Astrocyte (in vitro differentiated cells and primary cell): ENCODE measurements around the gene LRRC45. TPM values are rescaled to one million over a fixed set of nuclear protein-coding genes. Genes with fewer than 3 reads are reported as not detected.
A peak's percentile ranks its signal among the peaks of the same experiment; 100 is the strongest.

Source experiments
- DNase-seq: peaks from one replicate; pipeline ENCODE4 v3.0.0-alpha.2; 2010; ENCODE audit warnings: low read depth
- FAIRE-seq: peaks from 2 replicates; lab custom pipeline; 2011; peaks lifted over from hg19 to GRCh38; lab: Jason Lieb, UNC
- H2AFZ ChIP-seq: 2 replicates; pipeline ENCODE4 v1.6.0; 2012; ENCODE audit warnings: low read depth, low read length, inconsistent platforms
- H3K27ac ChIP-seq: 2 replicates; pipeline ENCODE4 v1.5.1; 2011; ENCODE audit warnings: low read depth, low read length, inconsistent platforms
- H3K27me3 ChIP-seq: 2 replicates; pipeline ENCODE4 v1.6.0; 2011; ENCODE audit warnings: low read length, inconsistent platforms; ENCODE audit not compliant: insufficient read depth
- H3K36me3 ChIP-seq: 2 replicates; pipeline ENCODE4 v1.5.1; 2011; ENCODE audit warnings: low read length, inconsistent platforms; ENCODE audit not compliant: insufficient read depth
- H3K4me1 ChIP-seq: 2 replicates; pipeline ENCODE4 v1.5.1; 2011; ENCODE audit warnings: low read length, inconsistent platforms; ENCODE audit not compliant: insufficient read depth
- H3K4me2 ChIP-seq: 2 replicates; pipeline ENCODE4 v1.6.0; 2012; ENCODE audit warnings: low read length, inconsistent platforms
- H3K4me3 ChIP-seq: 2 replicates; pipeline ENCODE4 v1.5.1; 2011; ENCODE audit warnings: low read depth, mild to moderate bottlenecking, low read length, inconsistent platforms; ENCODE audit not compliant: insufficient read depth
- H3K79me2 ChIP-seq: 2 replicates; pipeline ENCODE4 v1.6.0; 2012; ENCODE audit warnings: mild to moderate bottlenecking, low read length, inconsistent platforms; ENCODE audit not compliant: insufficient read depth
- H3K9ac ChIP-seq: 2 replicates; pipeline ENCODE4 v1.6.0; 2012; ENCODE audit warnings: mild to moderate bottlenecking, low read length, inconsistent platforms
- H3K9me3 ChIP-seq: 2 replicates; pipeline ENCODE4 v1.5.1; 2012; ENCODE audit warnings: low read depth, mild to moderate bottlenecking, low read length, inconsistent platforms; ENCODE audit not compliant: insufficient read depth
- H4K20me1 ChIP-seq: 2 replicates; pipeline ENCODE4 v1.6.0; 2012; ENCODE audit warnings: low read length, inconsistent platforms; ENCODE audit not compliant: insufficient read depth
- H3K27ac Mint-ChIP-seq: one replicate; pipeline ENCODE4 v1.8.0; 2021; ENCODE audit warnings: mild to moderate bottlenecking, mixed read lengths; ENCODE audit not compliant: unreplicated experiment
- H3K27me3 Mint-ChIP-seq: one replicate; pipeline ENCODE4 v1.8.0; 2021; ENCODE audit warnings: low read depth, mixed read lengths; ENCODE audit not compliant: unreplicated experiment
- H3K36me3 Mint-ChIP-seq: one replicate; pipeline ENCODE4 v1.8.0; 2021; ENCODE audit warnings: low read depth, mixed read lengths; ENCODE audit not compliant: unreplicated experiment
- H3K4me1 Mint-ChIP-seq: one replicate; pipeline ENCODE4 v1.8.0; 2021; ENCODE audit warnings: low read depth, mixed read lengths; ENCODE audit not compliant: unreplicated experiment
- H3K4me3 Mint-ChIP-seq: one replicate; pipeline ENCODE4 v1.8.0; 2021; ENCODE audit warnings: mild to moderate bottlenecking, moderate library complexity, mixed read lengths; ENCODE audit not compliant: unreplicated experiment
- H3K9me3 Mint-ChIP-seq: one replicate; pipeline ENCODE4 v1.8.0; 2021; ENCODE audit warnings: mild to moderate bottlenecking, mixed read lengths; ENCODE audit not compliant: unreplicated experiment
- CTCF ChIP-seq: IDR thresholded peaks from 2 replicates; pipeline ENCODE4 v1.5.1; 2011; ENCODE audit warnings: low read depth, mild to moderate bottlenecking, inconsistent platforms, low read length, moderate library complexity; ENCODE audit not compliant: insufficient read depth
- EZH2 ChIP-seq: IDR thresholded peaks from 2 replicates; pipeline ENCODE4 v1.6.1; 2012; ENCODE audit warnings: mild to moderate bottlenecking, low read length, inconsistent platforms; ENCODE audit not compliant: insufficient read depth
- total RNA-seq: library from RNA; stranded (reverse); gene quantifications from 2 replicates; pipeline ENCODE4 v1.2.1, GENCODE V29; 2021

LRRC45 gene
- total RNA-seq, 1 donor from 2014 or later, result 6.6 TPM

DNA sequence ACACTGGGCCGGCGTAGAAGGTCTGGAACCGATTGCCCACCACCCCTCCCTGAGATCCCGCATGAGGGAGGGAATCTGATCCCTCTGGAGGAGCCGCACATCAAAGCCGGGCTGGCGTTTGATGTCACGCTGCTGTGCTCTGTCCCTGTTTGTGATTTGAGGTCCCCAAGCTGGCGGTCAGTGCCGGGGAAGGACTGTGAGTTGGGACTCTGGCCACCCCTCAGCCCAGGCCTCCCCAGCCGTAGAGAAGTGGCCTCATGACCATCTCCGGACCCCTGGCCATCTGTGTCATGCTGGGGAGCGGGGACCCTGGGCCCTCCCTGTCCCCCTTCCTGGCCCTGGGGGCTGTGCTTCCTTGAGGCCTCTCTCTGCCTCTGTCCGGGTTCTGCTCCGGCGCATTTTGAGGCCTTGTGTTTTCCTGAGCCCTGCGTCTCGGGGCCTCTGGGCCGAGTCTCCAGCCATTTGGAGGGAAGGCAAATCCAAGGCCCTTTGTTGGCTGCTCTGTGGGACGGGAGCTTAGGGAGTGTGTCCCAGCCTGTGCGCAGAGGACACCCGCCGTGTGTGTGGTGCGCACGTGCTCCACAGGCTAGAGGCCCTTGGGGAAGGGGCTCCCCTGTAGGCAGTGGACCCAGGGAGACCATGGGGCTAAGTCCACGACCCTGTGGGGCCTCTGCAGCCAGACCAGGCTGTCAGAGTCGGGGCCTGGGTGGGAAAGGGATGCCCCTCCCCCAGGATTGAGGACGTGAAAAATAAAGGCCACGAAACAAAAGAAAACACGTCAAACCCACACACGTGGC, 30.6 kb upstream of the LRRC45 start:
- H3K4me1 Mint-ChIP-seq, result no peaks in the 10 kb centered on the region
- peaks cover 6% of the 10 kb centered on the region for H3K79me2 ChIP-seq
- no peaks in the 10 kb centered on the region for H3K27me3 ChIP-seq
- peak overlapping the region; percentile 72 for H3K4me2 ChIP-seq
- no peak overlapping the region for H3K4me3 ChIP-seq
- H3K27ac Mint-ChIP-seq, result no peak overlapping the region
- H3K27ac ChIP-seq, result no peak overlapping the region
- FAIRE-seq, result no peak
- H2AFZ ChIP-seq, result no peak overlapping the region
- peaks cover 5% of the 10 kb centered on the region for H3K9me3 Mint-ChIP-seq
- DNase-seq, result no peak
- H3K36me3 Mint-ChIP-seq, result peaks cover 13% of the 10 kb centered on the region
- no peak overlapping the region for H3K4me3 Mint-ChIP-seq
- H3K27me3 Mint-ChIP-seq, result no peaks in the 10 kb centered on the region
- H3K9me3 ChIP-seq, result no peaks in the 10 kb centered on the region
- H3K36me3 ChIP-seq, result no peaks in the 10 kb centered on the region
- peaks cover 10% of the 10 kb centered on the region for H3K4me1 ChIP-seq
- no peak overlapping the region for H3K9ac ChIP-seq
- peaks cover 55% of the 10 kb centered on the region for H4K20me1 ChIP-seq
- no peak for TF ChIP-seq EZH2
- no peak for TF ChIP-seq CTCF

- Mint-ChIP-seq H3K4me1 (no peaks in the 10 kb centered on the region), H3K27me3 (no peaks in the 10 kb centered on the region), H3K36me3 (peaks cover 12% of the 10 kb centered on the region), H3K27ac (no peak overlapping the region), H3K9me3 (peaks cover 5% of the 10 kb centered on the region), H3K4me3 (no peak overlapping the region)
- Histone ChIP-seq H3K4me3 (no peak overlapping the region), H3K27ac (no peak overlapping the region), H3K36me3 (no peaks in the 10 kb centered on the region), H3K27me3 (no peaks in the 10 kb centered on the region), H3K4me2 (no peak overlapping the region), H3K9ac (no peak overlapping the region), H3K9me3 (no peaks in the 10 kb centered on the region), H4K20me1 (peaks cover 58% of the 10 kb centered on the region), H3K79me2 (peaks cover 6% of the 10 kb centered on the region), H2AFZ (no peak overlapping the region), H3K4me1 (peaks cover 10% of the 10 kb centered on the region)
- DNase-seq (no peak), FAIRE-seq (no peak)
- TF ChIP-seq EZH2, result no peak
- TF ChIP-seq CTCF, result no peak
Measured at GRCh38 chr17:81993729-81994592, 29.1 kb upstream of the LRRC45 start.
